ENCODE data around the gene CRYBA2. TPM values are rescaled to one million over a fixed set of nuclear protein-coding genes. Genes with fewer than 3 reads are reported as not detected.
A peak's percentile ranks its signal among the peaks of the same experiment; 100 is the strongest.

Gene CRYBA2
- total and polyA plus RNA-seq, 12 donors: 0.39 to 26.6 (median 3.9) TPM; not detected in 4

DNA sequence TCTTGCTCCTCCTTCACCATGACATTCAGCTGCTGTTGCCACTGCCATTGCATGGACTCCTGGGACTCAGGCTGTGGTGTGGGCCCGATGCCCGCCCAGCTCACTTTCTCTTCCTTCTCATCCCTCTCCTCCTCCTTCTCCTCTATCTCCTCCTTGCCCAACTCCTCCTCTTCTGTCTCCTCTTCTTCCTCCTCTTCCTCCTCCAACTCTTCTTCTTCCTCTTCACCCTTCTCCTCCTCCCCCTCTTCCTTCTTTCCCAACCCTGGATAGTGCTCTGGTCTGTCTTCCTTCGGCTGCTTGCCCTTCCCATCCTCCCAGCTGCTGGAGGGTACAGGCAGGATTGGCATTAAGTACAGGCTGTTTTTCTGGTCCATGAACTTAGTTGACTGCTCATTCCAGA, 10.8 kb upstream of the CRYBA2 start:
- H3K27me3 ChIP-seq: peaks cover 49% of the 10 kb centered on the region
- 83 to 90% (median 89%) methylated on average over 3 of the region's 3 CpGs for WGBS, 4 donors
- intact Hi-C loops (cut with DNase I): no loop called here
- H3K4me3 ChIP-seq: no peak overlapping the region
- TF ChIP-seq POLR2A (IDR thresholded peaks at IDR 0.05): no peak
- TF ChIP-seq, protein P1, sequence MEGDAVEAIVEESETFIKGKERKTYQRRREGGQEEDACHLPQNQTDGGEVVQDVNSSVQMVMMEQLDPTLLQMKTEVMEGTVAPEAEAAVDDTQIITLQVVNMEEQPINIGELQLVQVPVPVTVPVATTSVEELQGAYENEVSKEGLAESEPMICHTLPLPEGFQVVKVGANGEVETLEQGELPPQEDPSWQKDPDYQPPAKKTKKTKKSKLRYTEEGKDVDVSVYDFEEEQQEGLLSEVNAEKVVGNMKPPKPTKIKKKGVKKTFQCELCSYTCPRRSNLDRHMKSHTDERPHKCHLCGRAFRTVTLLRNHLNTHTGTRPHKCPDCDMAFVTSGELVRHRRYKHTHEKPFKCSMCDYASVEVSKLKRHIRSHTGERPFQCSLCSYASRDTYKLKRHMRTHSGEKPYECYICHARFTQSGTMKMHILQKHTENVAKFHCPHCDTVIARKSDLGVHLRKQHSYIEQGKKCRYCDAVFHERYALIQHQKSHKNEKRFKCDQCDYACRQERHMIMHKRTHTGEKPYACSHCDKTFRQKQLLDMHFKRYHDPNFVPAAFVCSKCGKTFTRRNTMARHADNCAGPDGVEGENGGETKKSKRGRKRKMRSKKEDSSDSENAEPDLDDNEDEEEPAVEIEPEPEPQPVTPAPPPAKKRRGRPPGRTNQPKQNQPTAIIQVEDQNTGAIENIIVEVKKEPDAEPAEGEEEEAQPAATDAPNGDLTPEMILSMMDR (IDR thresholded peaks at IDR 0.05): no peak
- no peaks in the 10 kb centered on the region for H3K9me3 ChIP-seq (replicated peaks in 1 of 3)
- no peak for DNase-seq
- H3K4me1 ChIP-seq (replicated peaks in 1 of 2): peaks cover 13 to 20% of the 10 kb centered on the region in 2 donors
- H3K27ac ChIP-seq: no peak overlapping the region
- H3K36me3 ChIP-seq (replicated peaks in 1 of 2): no peaks in the 10 kb centered on the region

DNA sequence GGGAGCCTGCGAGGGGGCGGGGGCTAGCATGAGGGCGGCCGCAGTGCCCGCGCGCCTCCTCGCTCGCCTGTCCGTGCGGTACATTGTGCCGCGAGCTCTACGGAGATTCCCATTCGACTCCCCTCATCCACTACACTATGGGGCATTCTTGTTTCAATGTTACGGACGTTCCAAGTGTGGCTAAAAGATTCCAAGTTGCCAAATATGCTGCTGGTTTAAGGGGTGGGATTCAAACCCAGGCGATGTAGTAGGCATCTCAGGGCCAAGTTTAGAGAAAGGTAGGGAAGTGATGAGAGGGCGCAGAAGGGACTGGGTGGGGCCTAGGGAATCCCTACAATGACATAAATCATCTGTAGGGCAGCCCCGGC, 10.0 kb upstream of the CRYBA2 start:
- Histone ChIP-seq H3K4me3 (peak overlapping the region in 1 of 4 donors; percentile 32), H3K9me3 (replicated peaks in 1 of 3) (no peaks in the 10 kb centered on the region), H3K27ac (peak overlapping the region in 1 of 5 donors; percentile 71), H3K27me3 (peaks cover 49% of the 10 kb centered on the region), H3K4me1 (replicated peaks in 1 of 2) (peaks cover 13 to 20% of the 10 kb centered on the region in 2 donors), H3K36me3 (replicated peaks in 1 of 2) (no peaks in the 10 kb centered on the region)
- WGBS, 4 donors: 11 to 25% (median 18%) methylated on average over 3 to 20 of the region's 20 CpGs
- DNase-seq: no peak
- intact Hi-C loops (cut with DNase I): no loop called here
- TF ChIP-seq, protein P1 (IDR thresholded peaks at IDR 0.05): no peak
- no peak for TF ChIP-seq POLR2A (IDR thresholded peaks at IDR 0.05)

DNA sequence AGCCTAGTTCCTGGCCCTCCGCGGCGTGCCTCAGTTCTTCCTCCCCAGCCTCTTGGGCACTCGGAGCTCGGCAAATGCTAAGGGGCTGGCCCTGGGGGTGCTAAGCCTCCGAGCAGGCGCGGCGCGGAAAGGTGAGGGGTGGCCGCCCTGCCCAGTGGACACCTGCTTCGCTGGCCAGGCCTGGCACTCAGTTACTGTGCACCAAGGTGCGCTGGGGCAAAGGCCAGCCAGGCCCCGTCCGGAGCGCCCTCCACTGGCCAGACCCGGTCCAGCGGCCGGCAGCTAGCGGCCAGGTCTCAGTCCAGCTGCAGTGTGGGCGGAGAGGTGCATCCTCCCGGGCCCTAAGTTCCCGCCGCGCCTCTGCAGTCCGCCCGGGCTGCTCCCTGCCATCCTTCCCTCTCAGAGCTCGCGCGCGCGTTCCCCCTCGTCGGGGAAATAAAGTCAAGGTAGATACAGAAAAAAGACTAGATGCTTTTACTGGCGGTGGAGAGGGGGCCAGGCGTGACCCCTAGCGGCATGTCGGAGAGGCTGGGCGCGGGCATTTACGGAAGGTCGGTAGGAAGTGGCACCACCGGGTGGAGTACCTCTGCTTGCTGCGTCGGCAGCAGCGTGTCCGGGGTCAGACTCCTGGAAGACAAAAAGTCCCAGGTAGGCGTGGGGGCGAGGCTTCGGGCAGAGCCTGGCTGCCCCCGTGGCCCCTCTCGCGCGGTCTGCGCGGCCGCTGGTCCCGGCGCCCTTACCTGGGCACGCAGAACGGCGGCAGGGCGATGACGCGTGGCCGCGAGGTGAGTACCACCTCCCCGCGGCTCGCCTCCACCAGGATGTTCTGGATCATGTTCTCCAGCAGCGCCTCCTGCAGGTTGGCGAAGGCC, 9.4 kb upstream of the CRYBA2 start:
- 0 to 2% (median 2%) methylated on average over 8 to 72 of the region's 72 CpGs for WGBS, 4 donors
- Histone ChIP-seq H3K9me3 (replicated peaks in 1 of 3) (no peaks in the 10 kb centered on the region), H3K36me3 (replicated peaks in 1 of 2) (no peaks in the 10 kb centered on the region), H3K4me1 (replicated peaks in 1 of 2) (peaks cover 13 to 20% of the 10 kb centered on the region in 2 donors), H3K4me3 (peak overlapping the region in 1 of 4 donors; percentile 32), H3K27me3 (peaks cover 48% of the 10 kb centered on the region), H3K27ac (peak overlapping the region in 1 of 5 donors; percentile 71)
- TF ChIP-seq, protein P1 (IDR thresholded peaks at IDR 0.05): peak in 4 of 6 experiments; percentile 28 to 50 (median 40)
- TF ChIP-seq POLR2A (IDR thresholded peaks at IDR 0.05): no peak
- DNase-seq: peak in 6 of 7 donors; percentile 45 to 91 (median 66)
- intact Hi-C loops (cut with DNase I): no loop called here

DNA sequence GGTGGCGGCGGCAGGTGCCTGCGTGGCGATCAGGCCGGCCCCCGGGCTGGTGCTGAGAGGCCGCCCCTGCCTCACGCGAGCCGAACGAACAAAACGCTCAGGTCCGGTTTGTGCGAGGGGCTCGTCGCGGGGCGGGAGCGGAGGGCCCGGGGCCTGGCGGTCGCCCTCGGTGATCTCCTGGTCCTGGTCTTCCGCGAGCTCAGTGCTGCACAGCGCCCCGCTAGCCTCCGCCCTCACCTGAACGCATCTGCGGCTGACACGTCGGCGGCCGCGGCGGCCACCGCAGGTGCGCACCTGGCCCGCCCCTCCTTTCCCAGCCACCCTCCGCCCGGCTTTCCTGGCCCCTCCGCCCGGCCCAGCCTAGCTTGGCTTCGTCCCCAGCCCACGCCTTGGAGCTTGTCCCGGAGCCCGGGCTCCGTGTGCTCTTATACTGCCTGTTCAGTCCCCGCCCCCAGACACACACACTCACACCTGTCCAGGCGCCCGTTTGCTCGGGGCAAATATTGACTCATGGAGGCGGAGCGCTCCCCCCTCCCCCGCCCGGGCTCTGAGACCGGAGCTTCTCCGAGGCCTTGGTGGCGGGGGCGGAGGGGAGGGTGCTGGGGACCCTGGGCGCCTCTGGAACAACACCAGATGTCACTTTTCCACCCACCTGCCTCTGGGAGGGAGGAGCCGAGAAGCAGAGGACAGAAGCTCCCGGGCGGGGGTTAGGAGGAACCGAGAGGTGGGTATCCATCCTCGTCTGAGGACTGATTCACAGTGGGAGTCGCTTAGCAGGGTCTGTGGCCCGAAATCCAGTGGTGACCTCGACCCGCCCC, 8.6 kb upstream of the CRYBA2 start:
- H3K36me3 ChIP-seq (replicated peaks in 1 of 2): no peaks in the 10 kb centered on the region
- peak overlapping the region in 1 of 4 donors; percentile 32 for H3K4me3 ChIP-seq
- peak overlapping the region in 1 of 5 donors; percentile 71 for H3K27ac ChIP-seq
- H3K9me3 ChIP-seq (replicated peaks in 1 of 3): no peaks in the 10 kb centered on the region
- peaks cover 45% of the 10 kb centered on the region for H3K27me3 ChIP-seq
- intact Hi-C loops (cut with DNase I): no loop called here
- H3K4me1 ChIP-seq (replicated peaks in 1 of 2): peaks cover 13 to 20% of the 10 kb centered on the region in 2 donors
- WGBS, 4 donors: 0 to 8% (median 3%) methylated on average over 4 to 70 of the region's 70 CpGs
- peak in 5 of 7 donors; percentile 52 to 92 (median 75) for DNase-seq
- peak; percentile 19 to 72 for TF ChIP-seq POLR2A (IDR thresholded peaks at IDR 0.05)
- TF ChIP-seq, protein P1 (IDR thresholded peaks at IDR 0.05): no peak

All from adrenal gland (tissue), 12 donors.